ENCODE data around the gene GLI1.
"Not testable (repeated sequence)": the region's sequence is repeated elsewhere in the genome, so short reads cannot be mapped to it uniquely, and the experiment has no call there.

- not testable (repeated sequence) for TF ChIP-seq PBX3 (IDR thresholded peaks at IDR 0.05); CHD2 (IDR thresholded peaks at IDR 0.05; ENCODE audit: low read length, partially characterized antibody); TAF1 (IDR thresholded peaks at IDR 0.05; ENCODE audit: borderline replicate concordance, low read depth, low read length); CTCF (IDR thresholded peaks at IDR 0.05); REST (IDR thresholded peaks at IDR 0.05; ENCODE audit: low read depth, low read length); MEF2A (IDR thresholded peaks at IDR 0.05; ENCODE audit: borderline replicate concordance, low read depth); SMC3 (IDR thresholded peaks at IDR 0.05; ENCODE audit: low read depth, low read length); GABPA (IDR thresholded peaks at IDR 0.05; ENCODE audit: low read depth)
These were observed 15.2 kb upstream of the GLI1 start for GRCh38 chr12:57444337-57444736.

Measured in SK-N-SH (cell line).